Common myeloid progenitor, CD34-positive (primary cell): ENCODE data around the gene TFAP2C.

ENCODE experiments used
- CTCF ChIA-PET: fragments of 350-600 bp; sonication (Branson Sonifier 250); formaldehyde crosslinking; loops from one replicate; lab custom pipeline; 2021; ENCODE audit warnings: antibody characterized with exemption; lab: Charles Lee
- POLR2A ChIA-PET: fragments of 350-600 bp; sonication (Branson Sonifier 250); formaldehyde crosslinking; loops from one replicate; lab custom pipeline; 2021; ENCODE audit warnings: antibody characterized with exemption; lab: Charles Lee
- DNase-seq, 3 donors: peaks; one replicate each; pipeline versions ENCODE4 v3.0.0 to v3.0.0-alpha.2; 2013
- H3K27ac ChIP-seq, 2 experiments: 1 replicate in 1 of 2; 2 replicates in 1 of 2; pipeline ENCODE4 v1.7.0; 2013; ENCODE audit warnings: inconsistent platforms in 2 of 2, low read length in 2 of 2, mild to moderate bottlenecking in 2 of 2, low read depth in 1 of 2, moderate library complexity in 1 of 2; ENCODE audit not compliant: severe bottlenecking in 2 of 2, insufficient read depth in 1 of 2, poor library complexity in 1 of 2
- H3K27me3 ChIP-seq, 5 experiments: replicated peaks in 2 of 5; 1 replicate in 3 of 5; 2 replicates in 2 of 5; pipeline versions ENCODE4 v1.6.1 to v1.7.0; 2013; ENCODE audit warnings: low read length in 4 of 5, mild to moderate bottlenecking in 2 of 5, moderate library complexity in 2 of 5, inconsistent platforms in 1 of 5; ENCODE audit not compliant: insufficient read depth in 5 of 5, control insufficient read depth in 4 of 5
- H3K36me3 ChIP-seq, 4 experiments: 1 replicate in 2 of 4; 2 replicates in 2 of 4; pipeline versions ENCODE4 v1.6.1 to v1.7.0; 2013; ENCODE audit warnings: low read length in 3 of 4, control low read depth in 1 of 4, mild to moderate bottlenecking in 1 of 4; ENCODE audit not compliant: control insufficient read depth in 4 of 4, insufficient read depth in 4 of 4
- H3K4me1 ChIP-seq, 4 experiments: 1 replicate in 3 of 4; 2 replicates in 1 of 4; pipeline versions ENCODE4 v1.6.1 to v1.7.1; 2013; ENCODE audit warnings: low read length in 3 of 4, mild to moderate bottlenecking in 3 of 4, control low read depth in 1 of 4, inconsistent platforms in 1 of 4, moderate library complexity in 1 of 4; ENCODE audit not compliant: control insufficient read depth in 4 of 4, insufficient read depth in 4 of 4; ENCODE audit errors: control extremely low read depth in 1 of 4
- H3K4me3 ChIP-seq, 7 experiments: 1 replicate in 4 of 7; 2 replicates in 3 of 7; pipeline versions ENCODE4 v1.5.1 to v1.7.0; 2013; ENCODE audit warnings: mild to moderate bottlenecking in 7 of 7, low read length in 6 of 7, moderate library complexity in 6 of 7, inconsistent platforms in 2 of 7, low read depth in 2 of 7, control low read depth in 1 of 7; ENCODE audit not compliant: insufficient read depth in 4 of 7, control insufficient read depth in 1 of 7; ENCODE audit errors: extremely low read depth in 1 of 7
- H3K9me3 ChIP-seq, 5 experiments: 1 replicate in 4 of 5; 2 replicates in 1 of 5; pipeline versions ENCODE4 v1.6.1 to v1.7.1; 2013; ENCODE audit warnings: low read length in 4 of 5, mild to moderate bottlenecking in 2 of 5, inconsistent platforms in 1 of 5, low read depth in 1 of 5, moderate library complexity in 1 of 5; ENCODE audit not compliant: control insufficient read depth in 4 of 5, insufficient read depth in 2 of 5; ENCODE audit errors: control extremely low read depth in 1 of 5
- WGBS: methylation state at CpG from one replicate; pipeline ENCODE4 v1.1.5; 2013; ENCODE audit not compliant: insufficient coverage; 5-methylcytosine and 5-hydroxymethylcytosine counted together

TFAP2C gene

GRCh38 chr20:56605261-56605996, 23.7 kb upstream of the TFAP2C start:
- POLR2A ChIA-PET = no interaction called here
- no peaks in the 10 kb centered on the region for H3K4me1 ChIP-seq
- no peaks in the 10 kb centered on the region for H3K9me3 ChIP-seq
- 100% methylated on average over 4 of the region's 6 CpGs for WGBS
- H3K4me3 ChIP-seq = no peak overlapping the region
- CTCF ChIA-PET = no interaction called here
- no peak for DNase-seq
- peaks cover 0 to 15% (median 0%) of the 10 kb centered on the region in 5 experiments for H3K27me3 ChIP-seq
- H3K27ac ChIP-seq = no peak overlapping the region
- no peaks in the 10 kb centered on the region for H3K36me3 ChIP-seq

DNA sequence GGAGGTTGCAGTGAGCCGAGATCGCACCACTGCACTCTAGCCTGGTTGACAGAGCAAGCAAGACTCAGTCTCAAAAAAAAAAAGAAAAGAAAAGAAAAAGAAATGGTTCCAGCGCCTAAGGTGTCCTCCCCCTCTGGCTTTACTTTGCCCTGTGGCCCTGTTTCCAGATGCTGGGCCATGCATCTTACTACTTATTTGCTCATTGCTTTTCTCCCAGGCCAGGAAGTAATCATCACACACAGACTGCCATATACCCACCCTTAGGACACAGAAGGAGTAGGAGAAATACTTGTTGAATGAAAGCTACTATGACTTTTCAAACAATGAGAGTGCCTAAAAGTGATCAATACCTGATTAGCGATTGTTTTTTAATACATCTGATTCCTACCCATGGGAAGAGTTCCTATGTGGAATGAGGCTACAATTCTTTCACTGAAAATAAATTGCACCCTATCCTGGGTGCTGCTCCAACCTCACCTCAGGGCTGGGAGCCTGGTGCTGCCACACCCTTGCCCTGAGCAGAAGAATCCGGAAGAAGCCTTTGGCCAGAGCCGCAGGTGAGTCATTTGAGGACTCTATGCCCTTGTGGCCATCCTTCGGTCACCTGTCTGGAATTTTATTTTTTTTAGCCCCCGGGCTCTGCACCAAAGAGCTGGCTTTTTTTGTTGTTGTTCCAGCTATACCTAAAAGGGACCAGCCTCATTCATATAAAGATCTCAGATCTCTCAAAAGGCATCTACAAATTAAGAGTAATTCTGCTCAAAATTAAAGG, 22.7 kb upstream of the TFAP2C start:
- H3K4me1 ChIP-seq = no peaks in the 10 kb centered on the region
- no peak overlapping the region for H3K27ac ChIP-seq
- WGBS = 98% methylated on average over 5 of the region's 8 CpGs
- DNase-seq = no peak
- ChIA-PET POLR2A (no interaction called here), CTCF (no interaction called here)
- H3K36me3 ChIP-seq = no peaks in the 10 kb centered on the region
- H3K27me3 ChIP-seq = peaks cover 0 to 10% (median 2%) of the 10 kb centered on the region in 5 experiments
- no peak overlapping the region for H3K4me3 ChIP-seq
- H3K9me3 ChIP-seq = no peaks in the 10 kb centered on the region

GRCh38 chr20:56607061-56607704, 21.9 kb upstream of the TFAP2C start:
- no peak for DNase-seq
- no peak overlapping the region for H3K4me3 ChIP-seq
- no peaks in the 10 kb centered on the region for H3K4me1 ChIP-seq
- no peaks in the 10 kb centered on the region for H3K36me3 ChIP-seq
- 91% methylated on average over 6 of the region's 11 CpGs for WGBS
- no peaks in the 10 kb centered on the region for H3K9me3 ChIP-seq
- POLR2A ChIA-PET = no interaction called here
- CTCF ChIA-PET = no interaction called here
- no peak overlapping the region for H3K27ac ChIP-seq
- peaks cover 0 to 10% (median 2%) of the 10 kb centered on the region in 5 experiments for H3K27me3 ChIP-seq

DNA sequence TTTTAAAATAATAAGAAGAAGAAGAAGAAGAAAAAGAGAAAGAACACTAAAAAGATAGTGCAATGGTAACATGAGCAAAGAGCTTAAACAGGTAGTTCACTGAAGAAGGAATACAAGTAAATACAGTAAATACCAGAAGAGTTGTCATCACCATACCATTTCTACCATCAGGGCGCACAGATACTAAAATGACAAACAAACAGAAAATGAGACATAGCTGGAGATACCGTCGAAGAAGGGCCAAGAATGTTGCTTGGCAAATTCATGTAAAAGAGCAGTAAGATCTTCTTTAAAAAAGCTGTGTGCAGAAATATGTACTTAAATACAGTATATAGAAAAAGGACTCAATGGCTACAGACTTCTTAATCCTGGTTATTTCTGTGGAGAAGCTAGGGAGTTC, 20.7 kb upstream of the TFAP2C start:
- no peak overlapping the region for H3K27ac ChIP-seq
- CTCF ChIA-PET = interaction anchor here (1.5 kb wide), 1 partner anchor 20 kb away, joined by 4 read pairs; no protein-coding TSS in a partner anchor
- H3K9me3 ChIP-seq = no peaks in the 10 kb centered on the region
- DNase-seq = no peak
- H3K4me3 ChIP-seq = no peak overlapping the region
- POLR2A ChIA-PET = no interaction called here
- peaks cover 0 to 10% (median 2%) of the 10 kb centered on the region in 5 experiments for H3K27me3 ChIP-seq
- no peaks in the 10 kb centered on the region for H3K4me1 ChIP-seq
- no peaks in the 10 kb centered on the region for H3K36me3 ChIP-seq
- WGBS = no CpG with 5 or more reads among the region's 3 CpGs

- no peaks in the 10 kb centered on the region for H3K4me1 ChIP-seq
- ChIA-PET CTCF (no interaction called here), POLR2A (no interaction called here)
- no peak overlapping the region for H3K27ac ChIP-seq
- WGBS = 90% methylated on average over 2 of the region's 3 CpGs
- peaks cover 0 to 10% (median 3%) of the 10 kb centered on the region in 5 experiments for H3K27me3 ChIP-seq
- H3K9me3 ChIP-seq = no peaks in the 10 kb centered on the region
- H3K4me3 ChIP-seq = no peak overlapping the region
- DNase-seq = no peak
- H3K36me3 ChIP-seq = no peaks in the 10 kb centered on the region
Measured at GRCh38 chr20:56609321-56609720, 19.8 kb upstream of the TFAP2C start.

GRCh38 chr20:56610098-56610497, 19.0 kb upstream of the TFAP2C start:
- WGBS = 99% methylated on average over 6 of the region's 6 CpGs
- no peak for DNase-seq
- ChIA-PET POLR2A (no interaction called here), CTCF (no interaction called here)
- H3K4me3 ChIP-seq = no peak overlapping the region
- no peak overlapping the region for H3K27ac ChIP-seq
- H3K36me3 ChIP-seq = no peaks in the 10 kb centered on the region
- H3K27me3 ChIP-seq = peaks cover 0 to 10% (median 5%) of the 10 kb centered on the region in 5 experiments
- H3K4me1 ChIP-seq = no peaks in the 10 kb centered on the region
- no peaks in the 10 kb centered on the region for H3K9me3 ChIP-seq

DNA sequence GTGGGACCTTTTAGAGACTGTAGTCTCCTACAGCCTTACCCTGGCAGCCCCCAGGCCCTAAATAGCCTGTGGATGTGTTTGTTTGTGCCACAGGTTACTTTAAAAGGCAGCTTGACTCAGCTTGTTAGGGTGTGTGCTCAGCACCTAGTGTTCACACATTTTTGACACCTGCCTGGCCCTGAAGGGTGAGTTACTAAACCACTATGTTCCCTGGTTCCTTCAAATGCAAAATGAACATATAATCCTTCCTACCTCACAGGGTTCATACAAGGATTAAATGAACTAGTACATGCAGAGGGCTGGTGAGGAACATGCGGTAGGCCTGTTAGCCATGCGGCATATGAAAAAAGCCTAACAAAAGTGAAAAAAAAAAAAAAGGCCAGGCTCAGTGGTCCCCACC, 14.9 kb upstream of the TFAP2C start:
- Histone ChIP-seq H3K4me3 (no peak overlapping the region), H3K27ac (no peak overlapping the region), H3K9me3 (no peaks in the 10 kb centered on the region), H3K36me3 (no peaks in the 10 kb centered on the region), H3K4me1 (no peaks in the 10 kb centered on the region), H3K27me3 (peaks cover 0 to 10% (median 5%) of the 10 kb centered on the region in 5 experiments)
- CTCF ChIA-PET = no interaction called here
- POLR2A ChIA-PET = no interaction called here
- DNase-seq = no peak
- WGBS = 100% methylated on average over 1 of the region's 2 CpGs
